GM19043 (cell line): Measurements from ENCODE around the gene CFAP126.
"Not testable (repeated sequence)": the region's sequence is repeated elsewhere in the genome, so short reads cannot be mapped to it uniquely, and the experiment has no call there.

Source experiments
- ATAC-seq: cut with Tn5 transposase; IDR thresholded peaks from one replicate; pipeline ENCODE4 v1.9.1; 2021; ENCODE audit warnings: low read depth; ENCODE audit not compliant: unreplicated experiment

CFAP126 gene

DNA sequence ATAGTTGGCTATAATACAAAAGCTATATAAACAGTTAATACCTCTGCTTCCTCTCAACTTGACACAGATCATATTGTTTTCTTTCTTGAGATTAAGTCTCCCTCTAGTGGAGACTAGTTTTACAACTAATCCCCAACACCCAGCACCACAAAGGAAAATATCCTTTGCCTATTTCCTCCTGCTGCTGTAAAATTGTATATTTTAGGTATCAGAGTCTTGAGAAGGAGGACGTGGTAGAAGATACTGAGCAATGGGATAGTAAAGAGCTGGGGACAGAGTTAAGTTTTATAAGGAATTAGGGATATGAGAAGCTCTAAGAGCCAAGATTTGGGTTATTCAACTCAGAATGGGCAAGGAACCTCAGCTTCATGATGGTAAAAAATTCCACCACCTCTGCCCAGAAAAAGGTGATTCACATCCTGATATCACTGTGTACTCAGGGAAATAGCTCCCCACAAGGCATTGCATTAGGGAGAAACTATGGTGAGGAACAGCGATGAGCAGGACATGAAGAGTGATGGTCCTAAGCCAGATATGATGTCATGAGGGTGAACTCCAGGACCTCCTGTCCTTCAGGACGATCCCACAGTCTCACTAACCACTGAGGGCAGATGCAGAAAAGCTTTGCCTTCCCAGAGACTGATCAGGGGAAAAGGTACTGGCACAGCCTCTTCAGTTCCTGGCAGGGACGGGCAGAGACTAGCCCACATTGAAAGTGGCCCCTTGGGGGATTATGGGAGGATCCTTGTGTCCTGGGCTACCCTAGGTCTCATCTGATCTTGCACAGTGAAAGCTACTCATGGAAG lies 14.7 kb upstream of the CFAP126 start:
- ATAC-seq, result no peak

DNA sequence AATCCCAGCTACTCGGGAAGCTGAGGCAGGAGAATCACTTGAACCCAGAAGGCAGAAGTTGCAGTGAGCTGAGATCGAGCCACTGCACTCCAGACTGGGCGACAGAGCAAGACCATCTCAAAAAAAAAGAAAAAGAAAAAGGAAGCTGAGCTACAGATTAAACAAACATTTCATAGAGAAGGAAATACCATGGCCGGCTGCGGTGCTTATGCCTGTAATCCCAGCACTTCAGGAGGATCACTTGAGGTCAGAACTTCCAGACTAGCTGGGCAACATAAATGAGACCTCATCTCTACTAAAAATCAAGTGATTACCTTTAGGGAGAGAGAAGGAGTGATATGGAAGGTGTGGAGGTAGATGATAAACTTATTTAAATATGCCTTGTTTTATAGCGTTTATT lies 14.0 kb upstream of the CFAP126 start:
- ATAC-seq, result no peak

DNA sequence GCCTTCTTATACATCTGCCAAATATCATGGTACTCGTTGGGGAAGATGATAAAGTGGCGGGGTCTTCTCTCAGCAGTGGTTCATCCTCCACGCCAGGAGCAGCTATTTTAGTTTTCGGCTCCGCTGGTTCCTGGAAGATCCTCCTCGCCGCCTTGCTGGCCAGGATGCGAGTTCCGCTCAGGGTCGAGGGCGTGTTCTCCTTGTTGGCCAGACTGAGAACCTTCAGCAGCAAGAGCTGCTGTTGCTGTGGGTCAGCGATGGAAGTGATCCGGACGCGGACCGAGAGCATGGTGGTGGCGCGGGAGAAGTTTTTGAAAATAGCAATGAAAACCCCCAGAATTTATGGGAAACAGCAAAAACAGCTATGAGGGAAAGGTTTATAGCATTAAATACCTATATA lies 11.4 kb upstream of the CFAP126 start:
- ATAC-seq, result no peak

DNA sequence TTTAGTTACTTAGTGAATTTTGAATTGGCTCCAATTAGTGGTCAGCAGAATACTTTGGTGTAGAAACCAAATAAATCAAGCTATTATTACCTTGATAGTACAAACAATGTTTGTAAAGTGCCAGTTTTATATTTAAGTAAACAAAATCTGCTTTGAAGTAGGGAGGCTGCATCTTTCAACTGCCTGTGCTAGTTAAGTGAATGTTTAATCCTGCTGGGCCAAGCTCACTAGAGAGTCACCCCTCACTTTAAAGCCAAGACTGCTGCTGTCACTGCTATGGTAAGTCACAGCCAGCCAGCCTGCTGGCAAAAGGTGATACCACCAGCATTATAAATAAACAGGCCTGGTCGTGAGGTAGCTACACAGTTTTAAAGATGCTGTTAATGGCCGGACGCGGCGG lies 10.3 kb upstream of the CFAP126 start:
- no peak for ATAC-seq

DNA sequence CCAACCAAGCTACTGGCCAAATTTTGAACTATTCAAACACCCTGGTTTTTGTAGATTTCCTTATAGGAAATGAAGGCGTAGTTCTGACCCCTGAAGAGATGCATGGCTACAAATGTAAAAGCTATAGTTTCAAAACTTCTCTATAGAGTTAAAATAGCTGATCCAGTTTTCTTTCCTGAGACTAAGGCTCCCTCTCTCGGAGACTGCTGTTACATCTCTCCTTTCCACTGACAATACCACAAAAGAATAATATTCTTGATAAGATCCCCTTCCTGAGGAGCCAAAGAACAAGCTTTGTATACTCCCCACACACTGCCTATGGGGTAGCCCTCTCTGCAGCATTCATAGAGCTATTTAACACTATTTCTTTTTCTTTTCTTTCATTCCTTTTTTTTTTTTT lies 6.7 kb upstream of the CFAP126 start:
- ATAC-seq, result no peak

DNA sequence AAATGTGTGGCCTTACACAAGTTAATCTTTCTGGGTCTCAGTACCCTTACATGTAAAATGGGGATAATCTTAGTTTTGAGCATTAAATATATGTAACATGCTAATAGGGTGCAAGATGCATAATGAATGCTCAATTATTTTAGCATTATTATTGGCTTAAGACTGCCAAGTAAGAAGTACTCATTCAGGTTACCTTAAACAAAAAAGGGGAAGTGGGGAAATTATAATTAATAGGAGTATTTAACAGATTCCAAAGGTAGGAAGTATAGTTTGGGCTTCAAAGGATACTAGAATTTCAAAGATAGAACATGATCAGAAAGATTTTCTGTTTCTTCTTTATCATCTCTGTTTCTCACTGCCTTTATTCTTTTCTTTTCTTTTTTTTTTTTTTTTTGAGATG lies 5.8 kb upstream of the CFAP126 start:
- no peak for ATAC-seq

DNA sequence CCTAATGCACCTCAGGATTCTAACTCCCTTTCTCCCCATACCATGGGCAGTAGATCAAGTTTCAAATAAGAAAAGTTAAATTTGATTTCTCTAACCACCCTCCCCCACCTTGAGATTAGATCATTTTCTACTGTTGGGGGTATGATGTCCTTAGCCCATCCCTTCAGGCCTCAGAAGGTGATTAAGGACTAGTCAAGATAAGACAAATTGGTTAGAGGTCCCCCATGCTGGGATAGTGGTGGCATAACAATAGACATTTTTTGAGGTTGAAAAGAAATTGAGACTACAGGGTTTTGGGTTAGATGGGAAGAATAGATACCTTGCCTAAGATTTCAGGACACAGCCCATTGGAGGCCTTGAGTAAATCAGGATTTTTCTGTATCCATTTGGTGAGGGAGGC lies 2.5 kb downstream of the CFAP126 start:
- no peak for ATAC-seq

DNA sequence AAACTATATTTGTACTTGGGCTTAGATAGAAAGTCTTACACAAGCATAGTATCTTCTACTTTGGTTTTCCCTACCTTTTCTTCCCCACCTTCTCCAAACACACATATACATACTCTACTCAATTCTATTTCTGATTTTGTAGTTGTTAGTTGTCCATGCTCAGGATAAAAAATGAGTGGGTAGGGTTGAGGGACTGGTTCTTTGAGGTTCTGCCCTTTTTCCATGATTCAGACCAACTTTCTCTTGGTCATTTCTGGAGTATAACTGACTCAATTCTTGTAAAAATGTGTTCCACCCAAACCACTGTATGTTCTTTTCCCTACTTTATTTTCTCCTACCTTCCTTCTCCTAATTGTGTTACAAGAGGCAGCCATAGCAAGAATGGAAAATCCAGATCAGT lies 3.3 kb downstream of the CFAP126 start:
- ATAC-seq, result no peak

DNA sequence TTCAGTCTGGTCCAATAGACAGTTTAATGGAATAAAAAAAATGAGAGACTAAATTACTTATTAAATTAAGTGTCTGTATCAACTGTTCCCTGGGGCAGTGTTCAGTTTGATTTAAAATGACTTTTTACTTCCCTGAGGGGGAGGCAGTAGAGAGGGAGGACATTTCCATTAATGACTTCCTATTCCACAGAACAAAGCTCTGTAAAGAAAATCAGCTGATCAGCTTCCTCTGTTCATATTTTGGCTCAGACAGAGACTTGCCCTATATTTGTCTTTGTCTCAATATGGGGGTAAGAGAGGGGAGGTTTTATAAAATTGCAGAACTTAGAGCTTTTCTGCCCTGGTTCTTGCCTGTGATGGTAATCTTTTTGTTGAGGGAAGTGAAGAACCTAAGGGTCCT lies 8.4 kb downstream of the CFAP126 start:
- no peak for ATAC-seq

DNA sequence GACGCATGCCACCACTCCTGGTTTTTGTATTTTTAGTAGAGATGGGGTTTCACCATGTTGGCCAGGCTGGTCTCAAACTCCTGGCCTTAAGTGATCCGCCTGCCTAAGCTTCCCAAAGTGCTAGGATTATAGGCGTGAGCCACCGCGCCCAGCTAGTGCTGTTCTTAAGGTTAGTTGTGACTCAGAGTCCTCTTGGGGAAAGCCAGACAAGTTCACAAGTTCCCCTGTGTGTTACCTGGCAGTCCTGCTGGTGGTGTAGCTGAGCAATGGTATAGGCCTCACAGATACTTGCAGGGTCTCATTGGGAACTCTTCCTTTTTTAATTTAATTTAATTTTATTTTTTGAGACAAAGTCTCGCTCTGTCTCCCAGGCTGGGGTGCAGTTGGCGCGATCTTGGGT lies 10.6 kb downstream of the CFAP126 start:
- no peak for ATAC-seq

DNA sequence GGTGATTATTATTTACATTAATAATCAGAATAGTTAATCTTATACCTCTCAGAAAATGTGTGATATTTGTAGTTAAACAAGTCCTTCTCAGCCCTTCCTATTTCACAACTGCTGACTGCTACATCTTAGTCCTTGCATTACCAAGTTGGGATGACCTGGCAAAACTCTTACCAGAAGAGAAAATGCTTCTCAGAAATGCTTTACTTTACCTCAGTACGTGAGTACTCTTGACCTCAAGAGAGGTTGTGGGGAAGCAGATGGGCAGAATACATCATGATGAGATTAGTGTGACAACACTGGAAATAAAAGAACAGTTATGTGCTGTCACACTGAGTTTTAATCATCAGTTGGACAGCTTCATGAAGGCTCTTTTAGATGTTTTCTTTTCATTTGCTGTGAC lies 16.2 kb downstream of the CFAP126 start:
- ATAC-seq, result no peak

DNA sequence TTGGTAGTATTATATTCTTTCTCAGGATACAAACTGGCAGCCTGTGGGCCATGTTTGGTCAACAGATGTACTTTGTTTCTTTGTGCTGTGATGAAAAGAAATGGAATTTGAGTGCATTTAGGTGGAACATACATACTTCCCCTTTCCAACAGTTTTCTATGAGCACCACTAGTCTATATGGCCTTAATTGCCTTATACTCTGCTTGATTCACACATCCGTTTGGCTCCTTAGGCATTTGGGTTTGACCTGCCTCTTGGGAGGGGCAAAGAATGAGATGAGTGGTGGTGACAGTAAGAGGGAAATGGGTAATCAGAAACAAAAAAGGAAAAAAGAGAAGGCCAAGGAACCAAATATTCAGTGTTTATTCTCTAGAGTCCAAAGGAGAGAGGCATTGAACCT lies 17.0 kb downstream of the CFAP126 start:
- no peak for ATAC-seq

DNA sequence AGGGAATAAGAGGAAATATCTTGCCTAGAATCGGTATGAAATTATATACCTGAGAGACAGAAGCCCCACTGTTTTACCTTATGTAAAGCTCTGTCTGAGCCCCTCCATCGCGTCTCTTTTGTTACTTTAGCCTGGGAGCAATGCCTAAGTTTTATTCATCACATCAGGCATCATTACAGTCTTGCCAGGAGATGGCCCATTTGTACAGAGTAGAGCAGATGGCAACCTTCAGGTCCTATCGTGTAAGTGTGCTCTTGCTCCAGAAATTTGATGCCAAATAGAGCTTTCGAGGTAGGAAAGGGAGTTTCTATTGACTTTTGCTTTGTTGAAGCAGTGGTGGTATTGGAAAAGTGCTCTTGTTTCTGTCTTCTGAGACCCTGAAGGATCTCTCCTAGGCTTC lies 24.9 kb downstream of the CFAP126 start:
- no peak for ATAC-seq

DNA sequence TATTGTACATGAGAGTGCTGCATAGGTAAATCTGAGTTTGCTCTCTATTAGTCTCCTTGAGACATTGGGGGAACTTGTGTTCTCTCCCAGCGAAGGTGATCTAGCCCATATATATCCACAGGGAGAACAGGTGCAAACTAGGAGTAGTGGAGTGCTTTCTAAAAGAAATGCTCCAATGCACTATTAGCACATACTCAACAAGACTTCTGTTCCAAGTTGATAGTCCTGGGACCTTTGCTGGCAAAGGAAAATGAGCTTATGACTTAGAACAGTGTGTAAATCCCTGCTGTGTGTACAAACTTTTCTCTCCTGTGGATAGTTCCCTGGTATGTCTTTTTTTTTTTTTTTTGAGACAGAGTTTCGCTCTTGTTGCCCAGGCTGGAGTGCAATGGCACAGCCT lies 25.5 kb downstream of the CFAP126 start:
- ATAC-seq, result no peak

DNA sequence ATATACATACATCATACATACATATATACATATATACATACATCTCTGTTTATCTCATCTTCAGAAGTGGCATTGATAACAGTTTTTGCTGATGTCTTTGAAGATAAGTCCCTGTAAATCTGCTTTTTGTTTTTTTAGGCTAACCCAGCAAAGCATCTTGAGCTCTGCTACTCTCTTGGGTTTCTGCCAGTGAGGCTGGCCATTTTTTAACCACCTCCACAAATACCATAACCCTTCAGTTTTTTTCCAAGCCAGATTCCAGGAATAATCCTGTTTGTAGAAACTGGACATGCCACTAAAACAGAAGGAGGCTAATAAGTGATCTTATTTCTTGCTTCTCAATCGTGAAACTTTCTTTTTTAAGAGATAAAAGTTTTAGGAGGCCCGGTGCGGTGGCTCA lies 31.9 kb downstream of the CFAP126 start:
- no peak for ATAC-seq

DNA sequence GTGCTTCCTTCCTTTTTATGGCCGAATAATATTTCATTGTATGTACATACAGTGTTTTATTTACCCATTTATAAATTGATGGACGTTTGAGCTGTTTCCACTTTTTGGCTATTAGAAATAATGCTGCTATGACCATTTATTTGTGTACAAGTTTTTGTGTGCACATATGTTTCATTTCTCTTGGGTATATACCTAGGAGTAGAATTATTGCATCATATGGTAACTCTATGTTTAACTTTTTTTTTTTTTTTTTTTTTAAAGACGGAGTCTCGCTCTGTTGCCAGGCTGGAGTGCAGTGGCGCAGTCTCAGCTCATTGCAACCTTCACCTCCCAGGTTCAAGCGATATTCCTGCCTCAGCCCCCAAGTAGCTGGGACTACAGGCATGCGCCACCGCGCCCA lies 34.5 kb downstream of the CFAP126 start:
- no peak for ATAC-seq

DNA sequence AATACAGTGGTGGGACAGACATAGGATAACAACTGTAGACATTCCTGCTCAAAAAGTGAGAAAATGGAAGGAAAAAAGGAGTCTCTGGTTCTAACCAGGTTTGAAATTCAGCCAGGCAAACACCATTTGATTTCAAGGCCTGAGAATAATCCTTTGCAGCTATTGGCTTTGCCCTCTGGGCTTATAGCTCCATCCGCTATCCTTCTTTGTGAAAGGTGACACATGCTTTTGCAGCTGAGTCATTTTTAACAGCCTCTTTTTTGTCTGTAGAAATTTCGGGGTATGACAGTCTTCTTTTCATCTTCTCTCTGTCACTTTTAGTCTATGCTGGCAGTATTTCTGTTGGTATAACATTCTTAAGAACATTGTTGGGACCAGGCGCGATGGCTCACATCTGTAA lies 37.3 kb downstream of the CFAP126 start:
- ATAC-seq, result no peak

DNA sequence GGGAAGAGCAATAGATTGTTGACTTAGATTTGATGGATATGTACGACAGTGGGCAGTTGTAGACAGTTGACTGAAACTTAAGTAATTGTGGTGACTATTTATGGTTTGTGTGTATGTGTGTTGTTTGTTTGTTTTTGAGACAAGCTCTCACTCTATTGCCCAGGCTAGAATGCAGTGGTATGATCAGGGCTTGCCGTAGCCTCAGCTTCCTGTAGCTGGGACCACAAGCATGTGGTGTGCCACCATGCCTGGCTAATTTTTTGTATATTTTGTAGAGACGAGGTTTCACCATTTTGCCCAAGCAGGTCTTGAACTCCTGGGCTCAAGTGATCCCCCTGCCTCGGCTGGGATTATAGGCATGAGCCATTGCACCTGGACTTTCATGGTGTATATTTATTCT lies 43.7 kb downstream of the CFAP126 start:
- no peak for ATAC-seq

DNA sequence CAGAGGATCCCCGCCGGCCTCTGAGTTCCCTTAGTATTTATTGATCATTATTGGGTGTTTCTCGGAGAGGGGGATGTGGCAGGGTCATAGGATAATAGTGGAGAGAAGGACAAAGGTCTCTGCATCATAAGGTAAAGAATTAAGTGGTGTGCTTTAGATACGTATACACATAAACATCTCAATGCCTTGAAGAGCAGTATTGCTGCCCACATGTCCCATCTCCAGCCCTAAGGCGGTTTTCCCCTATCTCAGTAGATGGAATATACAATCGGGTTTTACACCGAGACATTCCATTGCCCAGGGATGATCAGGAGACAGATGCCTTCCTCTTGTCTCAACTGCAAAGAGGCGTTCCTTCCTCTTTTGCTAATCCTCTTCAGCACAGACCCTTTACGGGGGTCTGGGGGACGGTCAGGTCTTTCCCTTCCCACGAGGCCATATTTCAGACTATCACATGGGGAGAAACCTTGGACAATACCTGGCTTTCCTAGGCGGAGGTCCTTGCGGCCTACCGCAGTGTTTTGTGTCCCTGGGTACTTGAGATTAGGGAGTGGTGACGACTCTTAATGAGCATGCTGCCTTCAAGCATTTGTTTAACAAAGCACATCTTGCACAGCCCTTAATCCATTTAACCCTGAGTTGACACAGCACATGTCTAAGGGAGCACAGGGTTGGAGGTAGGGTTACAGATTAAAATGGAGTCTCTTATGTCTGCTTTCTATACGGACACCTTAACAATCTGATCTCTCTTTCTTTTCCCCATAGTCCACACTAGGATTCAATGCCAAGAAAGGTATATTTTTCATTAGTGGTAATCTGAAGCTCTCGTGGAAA lies 51.6 kb downstream of the CFAP126 start:
- not testable (repeated sequence) for ATAC-seq
